Natural killer cell treated with Interleukin-12 subunit alpha and Interleukin-12 subunit beta and Interleukin-15 and Interleukin-18, amount 100 ng/mL, for 72 hours (primary cell): ENCODE data around the gene ANXA11. TPM values are rescaled to one million over a fixed set of nuclear protein-coding genes. Genes with fewer than 3 reads are reported as not detected.

ENCODE experiments used
- ATAC-seq, 2 donors: fragments of 150-1000 bp; cut with Tn5 transposase in 1 of 2; sonication (Bioruptor Pico), chemical (Tn5 transposase) in 1 of 2; 2 replicates each; pipeline ENCODE4 v1.10.0; 2021
- DNase-seq: peaks from one replicate; pipeline ENCODE4 v3.0.0; 2022; ENCODE audit warnings: low spot score
- H3K27ac Mint-ChIP-seq, 2 donors: 1 replicate in 1 of 2; 2 replicates in 1 of 2; pipeline ENCODE4 v1.8.0; 2022; ENCODE audit warnings: mixed read lengths in 2 of 2, mild to moderate bottlenecking in 1 of 2, moderate library complexity in 1 of 2
- H3K27me3 Mint-ChIP-seq, 2 donors: 1 replicate in 1 of 2; 2 replicates in 1 of 2; pipeline ENCODE4 v1.8.0; 2022; ENCODE audit warnings: mixed read lengths in 2 of 2
- H3K36me3 Mint-ChIP-seq: one replicate; pipeline ENCODE4 v1.8.0; 2022; ENCODE audit warnings: mixed read lengths
- H3K4me1 Mint-ChIP-seq, 2 donors: 1 replicate in 1 of 2; 2 replicates in 1 of 2; pipeline ENCODE4 v1.8.0; 2022; ENCODE audit warnings: low read depth in 2 of 2, mixed read lengths in 2 of 2, mild to moderate bottlenecking in 1 of 2
- H3K4me3 Mint-ChIP-seq: one replicate; pipeline ENCODE4 v1.8.0; 2022; ENCODE audit warnings: mixed read lengths
- H3K9me3 Mint-ChIP-seq: 2 replicates; pipeline ENCODE4 v1.8.0; 2022; ENCODE audit warnings: mixed read lengths
- total RNA-seq, 2 donors: library from RNA; stranded (reverse); gene quantifications; one replicate each; pipeline ENCODE4 v1.2.3, GENCODE V29; 2022

Gene ANXA11
- total RNA-seq, 2 donors from 2014 or later: 134 to 166 TPM

- H3K27me3 Mint-ChIP-seq: no peaks in the 10 kb centered on the region
- peaks cover 13% of the 10 kb centered on the region for H3K36me3 Mint-ChIP-seq
These were observed 13.6 kb downstream of the ANXA11 start for GRCh38 chr10:80191589-80192270.

GRCh38 chr10:80188713-80189112 is 16.6 kb downstream of the ANXA11 start:
- Mint-ChIP-seq H3K4me3 (peak overlapping the region; percentile 55), H3K36me3 (peaks cover 8% of the 10 kb centered on the region)
- ATAC-seq: no peak

More at GRCh38 chr10:80191589-80192270, 13.6 kb downstream of the ANXA11 start:
- ATAC-seq: peak; percentile 84 to 88
- peak overlapping the region; percentile 77 for H3K4me3 Mint-ChIP-seq
- no peaks in the 10 kb centered on the region for H3K9me3 Mint-ChIP-seq
- H3K4me1 Mint-ChIP-seq: peaks cover 57 to 65% of the 10 kb centered on the region in 2 donors
- peak; percentile 80 for DNase-seq
- H3K27ac Mint-ChIP-seq: peak overlapping the region; percentile 82 to 90

GRCh38 chr10:80187465-80188409 is 17.6 kb downstream of the ANXA11 start:
- DNase-seq (no peak), ATAC-seq (peak; percentile 59 to 75)
- Mint-ChIP-seq H3K4me1 (peaks cover 70 to 76% of the 10 kb centered on the region in 2 donors), H3K36me3 (peaks cover 8% of the 10 kb centered on the region), H3K27ac (peak overlapping the region; percentile 66 to 83), H3K4me3 (peak overlapping the region; percentile 55), H3K9me3 (no peaks in the 10 kb centered on the region), H3K27me3 (no peaks in the 10 kb centered on the region)

More at GRCh38 chr10:80188713-80189112, 16.6 kb downstream of the ANXA11 start:
- Mint-ChIP-seq H3K4me1 (peaks cover 64 to 76% of the 10 kb centered on the region in 2 donors), H3K27ac (peak overlapping the region; percentile 66 to 83), H3K27me3 (no peaks in the 10 kb centered on the region), H3K9me3 (no peaks in the 10 kb centered on the region)
- no peak for DNase-seq

GRCh38 chr10:80187060-80187459 is 18.3 kb downstream of the ANXA11 start:
- DNase-seq (no peak), ATAC-seq (no peak)
- Mint-ChIP-seq H3K36me3 (peaks cover 2% of the 10 kb centered on the region), H3K27me3 (no peaks in the 10 kb centered on the region), H3K4me1 (peaks cover 69 to 71% of the 10 kb centered on the region in 2 donors), H3K27ac (peak overlapping the region; percentile 66 to 83), H3K4me3 (peak overlapping the region; percentile 55), H3K9me3 (no peaks in the 10 kb centered on the region)

- Mint-ChIP-seq H3K27ac (peak overlapping the region; percentile 53 to 66), H3K27me3 (no peaks in the 10 kb centered on the region), H3K4me3 (no peak overlapping the region), H3K4me1 (peaks cover 68 to 70% of the 10 kb centered on the region in 2 donors), H3K9me3 (no peaks in the 10 kb centered on the region), H3K36me3 (no peaks in the 10 kb centered on the region)
- ATAC-seq (no peak), DNase-seq (no peak)
These were observed 18.8 kb downstream of the ANXA11 start for GRCh38 chr10:80186364-80187012.

GRCh38 chr10:80185578-80186299 is 19.6 kb downstream of the ANXA11 start:
- Mint-ChIP-seq H3K4me1 (peaks cover 66 to 70% of the 10 kb centered on the region in 2 donors), H3K27me3 (no peaks in the 10 kb centered on the region), H3K27ac (peak overlapping the region; percentile 53 to 66), H3K9me3 (no peaks in the 10 kb centered on the region), H3K36me3 (no peaks in the 10 kb centered on the region), H3K4me3 (no peak overlapping the region)
- DNase-seq (no peak), ATAC-seq (no peak)

GRCh38 chr10:80184291-80184690 is 21.0 kb downstream of the ANXA11 start:
- H3K27ac Mint-ChIP-seq: peak overlapping the region in 1 of 2 donors; percentile 24
- no peaks in the 10 kb centered on the region for H3K27me3 Mint-ChIP-seq
- peaks cover 62 to 69% of the 10 kb centered on the region in 2 donors for H3K4me1 Mint-ChIP-seq
- DNase-seq (no peak), ATAC-seq (no peak)
- H3K4me3 Mint-ChIP-seq: no peak overlapping the region
- H3K9me3 Mint-ChIP-seq: no peaks in the 10 kb centered on the region
- H3K36me3 Mint-ChIP-seq: no peaks in the 10 kb centered on the region

- H3K9me3 Mint-ChIP-seq: no peaks in the 10 kb centered on the region
- peaks cover 61 to 68% of the 10 kb centered on the region in 2 donors for H3K4me1 Mint-ChIP-seq
- H3K36me3 Mint-ChIP-seq: no peaks in the 10 kb centered on the region
- no peak overlapping the region for H3K4me3 Mint-ChIP-seq
- ATAC-seq: no peak
- no peak for DNase-seq
- H3K27me3 Mint-ChIP-seq: no peaks in the 10 kb centered on the region
- H3K27ac Mint-ChIP-seq: no peak overlapping the region
These were observed 21.9 kb downstream of the ANXA11 start for GRCh38 chr10:80183436-80183835.

GRCh38 chr10:80182986-80183385 is 22.4 kb downstream of the ANXA11 start:
- Mint-ChIP-seq H3K27me3 (no peaks in the 10 kb centered on the region), H3K4me1 (peaks cover 57 to 69% of the 10 kb centered on the region in 2 donors), H3K4me3 (no peak overlapping the region), H3K27ac (no peak overlapping the region), H3K36me3 (no peaks in the 10 kb centered on the region), H3K9me3 (no peaks in the 10 kb centered on the region)
- ATAC-seq: no peak
- no peak for DNase-seq

GRCh38 chr10:80177781-80178636 is 27.3 kb downstream of the ANXA11 start:
- DNase-seq (no peak), ATAC-seq (no peak)
- H3K4me1 Mint-ChIP-seq: peaks cover 18 to 51% of the 10 kb centered on the region in 2 donors
- no peaks in the 10 kb centered on the region for H3K9me3 Mint-ChIP-seq
- no peaks in the 10 kb centered on the region for H3K27me3 Mint-ChIP-seq
- H3K4me3 Mint-ChIP-seq: no peak overlapping the region
- no peaks in the 10 kb centered on the region for H3K36me3 Mint-ChIP-seq
- peak overlapping the region; percentile 37 to 71 for H3K27ac Mint-ChIP-seq

GRCh38 chr10:80176526-80176925 is 28.8 kb downstream of the ANXA11 start:
- Mint-ChIP-seq H3K4me1 (peaks cover 12 to 41% of the 10 kb centered on the region in 2 donors), H3K9me3 (no peaks in the 10 kb centered on the region), H3K4me3 (no peak overlapping the region), H3K27ac (peak overlapping the region in 1 of 2 donors; percentile 71), H3K36me3 (no peaks in the 10 kb centered on the region), H3K27me3 (no peaks in the 10 kb centered on the region)
- no peak for DNase-seq
- no peak for ATAC-seq

GRCh38 chr10:80174641-80175395 is 30.5 kb downstream of the ANXA11 start:
- no peak for DNase-seq
- no peaks in the 10 kb centered on the region for H3K36me3 Mint-ChIP-seq
- peaks cover 17 to 37% of the 10 kb centered on the region in 2 donors for H3K4me1 Mint-ChIP-seq
- no peaks in the 10 kb centered on the region for H3K9me3 Mint-ChIP-seq
- ATAC-seq: no peak
- no peak overlapping the region for H3K4me3 Mint-ChIP-seq
- H3K27me3 Mint-ChIP-seq: no peaks in the 10 kb centered on the region
- no peak overlapping the region for H3K27ac Mint-ChIP-seq
